Spleen (tissue), 11 donors: Measurements from ENCODE around the gene POLR2B. TPM values are rescaled to one million over a fixed set of nuclear protein-coding genes. Genes with fewer than 3 reads are reported as not detected.

Source experiments
- DNase-seq: peaks from one replicate; pipeline ENCODE4 v3.0.0-alpha.2; 2020
- H3K27ac ChIP-seq, 8 donors: fragments of 200-600 bp; sonication (generic) in 7 of 8; 1 replicate in 4 of 8; 2 replicates in 4 of 8; pipeline versions ENCODE4 v1.5.0 to v1.8.0; 2016 to 2021; ENCODE audit warnings: inconsistent platforms in 4 of 8, mild to moderate bottlenecking in 4 of 8, moderate library complexity in 1 of 8
- H3K27me3 ChIP-seq, 7 donors: fragments of 200-600 bp; sonication (generic) in 6 of 7; replicated peaks in 1 of 7; 1 replicate in 4 of 7; 2 replicates in 3 of 7; pipeline versions ENCODE4 v1.5.0 to v1.8.0; 2016 to 2021; ENCODE audit warnings: inconsistent platforms in 3 of 7, mild to moderate bottlenecking in 1 of 7
- H3K36me3 ChIP-seq, 6 donors: fragments of 200-600 bp; sonication (generic) in 5 of 6; 1 replicate in 4 of 6; 2 replicates in 2 of 6; pipeline versions ENCODE4 v1.5.0 to v1.8.0; 2016 to 2021; ENCODE audit warnings: inconsistent platforms in 2 of 6
- H3K4me1 ChIP-seq, 6 donors: fragments of 200-600 bp; sonication (generic) in 5 of 6; 1 replicate in 3 of 6; 2 replicates in 3 of 6; pipeline versions ENCODE4 v1.5.0 to v1.8.0; 2016 to 2021; ENCODE audit warnings: inconsistent platforms in 3 of 6
- H3K4me3 ChIP-seq, 8 donors: fragments of 200-600 bp; sonication (generic) in 7 of 8; 1 replicate in 4 of 8; 2 replicates in 4 of 8; pipeline versions ENCODE4 v1.5.0 to v1.8.0; 2016 to 2021; ENCODE audit warnings: inconsistent platforms in 4 of 8, mild to moderate bottlenecking in 4 of 8, moderate library complexity in 2 of 8
- H3K9me3 ChIP-seq, 8 donors: fragments of 200-600 bp; sonication (generic) in 7 of 8; 1 replicate in 4 of 8; 2 replicates in 4 of 8; pipeline versions ENCODE4 v1.5.0 to v1.8.0; 2016 to 2021; ENCODE audit warnings: inconsistent platforms in 4 of 8
- POLR2A ChIP-seq, 3 donors: fragments of 450-650 bp; IDR thresholded peaks; one replicate each; pipeline ENCODE4 v1.5.1; 2017; ENCODE audit warnings: antibody characterized with exemption in 3 of 3, mild to moderate bottlenecking in 1 of 3
- POLR2AphosphoS5 ChIP-seq, 3 donors: sonication (generic); formaldehyde crosslinking; IDR thresholded peaks; one replicate each; pipeline ENCODE4 v1.5.1; 2017; ENCODE audit warnings: antibody characterized with exemption in 3 of 3
- WGBS, 5 donors: extraction: QIAGEN DNeasy Blood & Tissue Kit in 3 of 5; methylation state at CpG; one replicate each; pipeline versions ENCODE4 v1.1.5 to v1.1.7; 2013 to 2018; 5-methylcytosine and 5-hydroxymethylcytosine counted together
- intact Hi-C: fragments of 100-400 bp; cut with DNase I; formaldehyde crosslinking; loops from one replicate; pipeline ENCODE4 v1.15.0; 2023; ENCODE audit warnings: low total_unique reads
- polyA plus RNA-seq, 3 donors: library from polyadenylated mRNA; stranded (reverse); fragments of 200-250 nt; gene quantifications; one replicate each; pipeline ENCODE4 v1.2.1, GENCODE V29; 2013
- total RNA-seq, 7 donors: library from RNA; depleted of rRNA in 3 of 7; stranded (reverse); fragments of >200 nt in 3 of 7; fragmentation: NEBNext Ultra II Directional in 4 of 7; extraction: Animal tissue kit (Norgen Biotek cat#: 25700) in 4 of 7; gene quantifications; one replicate each; pipeline versions ENCODE4 v1.1.0 to v1.2.1, GENCODE V29; 2016 to 2021
- TF ChIP-seq, protein P1 (sequence below), 11 experiments: fragments of 200-600 bp in 7 of 11; fragments of 450-650 bp in 4 of 11; sonication (generic) in 4 of 11; IDR thresholded peaks in 8 of 11; conservative IDR thresholded peaks in 3 of 11; 1 replicate in 7 of 11; 2 replicates in 4 of 11; pipeline versions ENCODE4 v1.4.0 to v1.8.0; 2016 to 2021; ENCODE audit warnings: antibody characterized with exemption in 11 of 11, inconsistent platforms in 4 of 11, mild to moderate bottlenecking in 1 of 11
- donor health status: healthy with polysubstance abuse.
- donor health status: DM: no; HTN: no; CAD: no; lungs with moderate emphysema.
- donor health status: DM: no; HTN: no; CAD: no.
- donor health status: Bipolar disorder and iron deficiency.
- donor health status: healthy.
- donor health status: DM: no; HTN: no; CAD: no.
- donor health status: DM: yes; HTN: yes; CAD: no.

Gene POLR2B
- total and polyA plus RNA-seq, 10 donors, result 27.4 to 119 (median 94.4) TPM

DNA sequence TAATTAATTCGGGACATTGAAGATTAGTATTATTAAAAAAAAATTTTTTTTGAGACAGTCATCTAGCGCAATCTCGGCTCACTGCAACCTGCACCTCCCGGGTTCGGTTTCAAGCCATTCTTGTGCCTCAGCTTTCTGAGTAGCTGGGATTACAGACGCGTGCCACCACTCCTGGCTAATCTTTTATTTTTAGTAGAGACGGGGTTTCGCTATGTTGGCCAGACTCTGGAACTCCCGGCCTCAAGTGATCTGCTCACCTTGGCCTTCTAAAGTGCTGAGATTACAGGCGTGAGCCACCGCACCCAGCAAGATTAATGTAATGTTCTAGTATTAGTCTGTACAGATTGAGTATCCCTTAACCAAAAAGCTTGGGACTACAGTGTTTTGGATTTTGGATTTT lies 38.3 kb upstream of the POLR2B start:
- WGBS, 5 donors, result 95 to 98% (median 96%) methylated on average over 12 of the region's 12 CpGs
- H3K27me3 ChIP-seq, result no peaks in the 10 kb centered on the region

DNA sequence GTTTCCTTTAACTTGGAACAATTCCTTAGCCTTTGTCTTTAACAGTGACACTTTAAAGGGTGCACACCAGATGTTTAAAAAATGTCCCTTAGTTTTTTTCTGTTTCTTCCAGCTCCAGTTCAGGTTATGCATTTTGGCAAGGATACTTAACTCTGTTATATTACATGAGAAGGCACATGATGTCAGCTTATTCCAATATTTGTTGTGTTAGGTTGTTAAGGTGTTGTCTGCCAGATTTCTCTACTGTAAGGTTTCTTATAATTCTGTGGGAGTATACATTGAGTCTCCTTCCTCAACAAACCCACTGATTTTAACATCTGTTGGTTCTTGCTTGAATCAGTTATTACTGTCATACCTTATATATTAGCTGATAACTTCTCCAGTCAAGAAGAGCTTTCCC lies 37.7 kb upstream of the POLR2B start:
- Histone ChIP-seq H3K27me3 (no peaks in the 10 kb centered on the region), H3K4me3 (no peak overlapping the region), H3K27ac (no peak overlapping the region), H3K36me3 (peaks cover 0 to 45% (median 13%) of the 10 kb centered on the region in 6 donors), H3K4me1 (no peaks in the 10 kb centered on the region), H3K9me3 (no peaks in the 10 kb centered on the region)
- TF ChIP-seq POLR2A (IDR thresholded peaks at IDR 0.05) (no peak), POLR2AphosphoS5 (IDR thresholded peaks at IDR 0.05) (no peak)
- TF ChIP-seq, protein P1, sequence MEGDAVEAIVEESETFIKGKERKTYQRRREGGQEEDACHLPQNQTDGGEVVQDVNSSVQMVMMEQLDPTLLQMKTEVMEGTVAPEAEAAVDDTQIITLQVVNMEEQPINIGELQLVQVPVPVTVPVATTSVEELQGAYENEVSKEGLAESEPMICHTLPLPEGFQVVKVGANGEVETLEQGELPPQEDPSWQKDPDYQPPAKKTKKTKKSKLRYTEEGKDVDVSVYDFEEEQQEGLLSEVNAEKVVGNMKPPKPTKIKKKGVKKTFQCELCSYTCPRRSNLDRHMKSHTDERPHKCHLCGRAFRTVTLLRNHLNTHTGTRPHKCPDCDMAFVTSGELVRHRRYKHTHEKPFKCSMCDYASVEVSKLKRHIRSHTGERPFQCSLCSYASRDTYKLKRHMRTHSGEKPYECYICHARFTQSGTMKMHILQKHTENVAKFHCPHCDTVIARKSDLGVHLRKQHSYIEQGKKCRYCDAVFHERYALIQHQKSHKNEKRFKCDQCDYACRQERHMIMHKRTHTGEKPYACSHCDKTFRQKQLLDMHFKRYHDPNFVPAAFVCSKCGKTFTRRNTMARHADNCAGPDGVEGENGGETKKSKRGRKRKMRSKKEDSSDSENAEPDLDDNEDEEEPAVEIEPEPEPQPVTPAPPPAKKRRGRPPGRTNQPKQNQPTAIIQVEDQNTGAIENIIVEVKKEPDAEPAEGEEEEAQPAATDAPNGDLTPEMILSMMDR (IDR thresholded peaks at IDR 0.05 in 8 of 11, conservative IDR thresholded peaks at IDR 0.05 in 3 of 11), result no peak
- no peak for DNase-seq
- intact Hi-C loops, result no loop called here

More for the DNA sequence above, 38.3 kb upstream of the POLR2B start:
- peaks cover 0 to 51% (median 13%) of the 10 kb centered on the region in 6 donors for H3K36me3 ChIP-seq
- H3K4me3 ChIP-seq, result no peak overlapping the region
- no peak for DNase-seq
- intact Hi-C loops, result no loop called here
- H3K4me1 ChIP-seq, result no peaks in the 10 kb centered on the region
- H3K9me3 ChIP-seq, result no peaks in the 10 kb centered on the region
- no peak overlapping the region for H3K27ac ChIP-seq
- TF ChIP-seq POLR2AphosphoS5 (IDR thresholded peaks at IDR 0.05) (no peak), POLR2A (IDR thresholded peaks at IDR 0.05) (no peak)
- TF ChIP-seq, protein P1 (IDR thresholded peaks at IDR 0.05 in 8 of 11, conservative IDR thresholded peaks at IDR 0.05 in 3 of 11), result no peak

DNA sequence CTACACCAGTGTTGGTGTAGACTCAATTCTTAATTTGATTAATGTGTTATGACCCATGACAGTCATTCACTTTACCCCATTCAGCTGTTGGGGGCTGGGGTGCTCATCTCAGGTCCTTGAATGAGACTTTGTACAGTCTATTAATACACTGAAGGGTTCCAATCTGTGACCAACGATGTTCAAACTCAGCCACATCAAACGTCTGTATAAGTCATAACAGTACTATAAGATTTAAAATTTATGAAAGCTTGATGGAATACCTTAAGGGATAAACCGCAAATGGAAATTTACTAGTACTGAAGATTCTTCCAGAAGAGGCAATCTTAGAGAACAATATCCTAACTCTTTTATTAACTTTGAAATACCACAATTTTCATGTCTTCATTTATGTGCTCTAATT lies 37.3 kb upstream of the POLR2B start:
- no peak overlapping the region for H3K27ac ChIP-seq
- 64 to 86% (median 78%) methylated on average over 3 of the region's 3 CpGs for WGBS, 5 donors
- intact Hi-C loops, result no loop called here

DNA sequence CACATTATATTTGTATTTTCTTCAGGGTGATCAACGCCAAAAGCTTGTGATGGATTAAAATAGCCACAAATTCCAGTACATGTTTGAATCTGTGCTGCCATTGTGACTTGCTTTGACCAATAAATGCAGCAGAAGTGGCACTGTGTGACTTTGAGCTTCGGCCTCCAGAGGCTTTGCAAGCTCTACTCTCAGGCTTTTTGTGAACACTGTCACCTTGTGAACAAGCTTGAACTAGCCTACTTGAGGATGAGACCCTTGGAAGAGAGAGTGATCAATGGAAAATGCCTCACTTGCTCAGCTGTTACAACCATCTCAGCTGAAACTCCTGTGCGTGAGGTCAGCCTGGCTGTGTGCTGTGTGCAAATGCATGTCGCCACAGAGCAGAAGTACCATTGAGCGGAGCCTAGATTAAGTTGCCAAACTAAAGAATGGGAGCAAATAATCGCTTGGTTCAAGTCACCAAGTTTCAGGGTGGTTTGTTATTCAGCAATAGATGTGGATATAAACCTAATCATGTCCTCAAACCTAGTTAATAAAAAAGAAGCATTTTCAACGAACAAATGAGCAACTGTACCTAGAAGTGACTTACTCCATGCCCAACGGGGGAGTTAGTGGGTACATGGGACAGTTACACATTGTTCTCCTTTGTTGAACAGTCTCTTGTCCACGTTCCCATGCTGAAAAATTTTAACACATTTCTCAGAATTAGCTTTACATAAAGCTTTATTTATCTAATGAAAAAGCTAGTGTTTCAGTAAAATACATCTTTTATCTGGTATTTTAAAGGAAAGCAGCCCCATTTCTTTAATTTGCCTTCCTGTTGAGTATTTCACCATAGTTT lies 24.8 kb upstream of the POLR2B start:
- Histone ChIP-seq H3K4me3 (no peak overlapping the region), H3K27ac (no peak overlapping the region), H3K27me3 (no peaks in the 10 kb centered on the region), H3K36me3 (no peaks in the 10 kb centered on the region), H3K9me3 (no peaks in the 10 kb centered on the region), H3K4me1 (peaks cover 0 to 10% (median 2%) of the 10 kb centered on the region in 6 donors)
- 86 to 95% (median 89%) methylated on average over 9 of the region's 9 CpGs for WGBS, 5 donors
- no peak for DNase-seq
- TF ChIP-seq, protein P1 (IDR thresholded peaks at IDR 0.05 in 8 of 11, conservative IDR thresholded peaks at IDR 0.05 in 3 of 11), result no peak
- TF ChIP-seq POLR2A (IDR thresholded peaks at IDR 0.05) (no peak), POLR2AphosphoS5 (IDR thresholded peaks at IDR 0.05) (no peak)
- intact Hi-C loops, result no loop called here

More for the DNA sequence above, 37.3 kb upstream of the POLR2B start:
- H3K4me1 ChIP-seq, result no peaks in the 10 kb centered on the region
- H3K9me3 ChIP-seq, result no peaks in the 10 kb centered on the region
- H3K4me3 ChIP-seq, result no peak overlapping the region
- peaks cover 0 to 41% (median 13%) of the 10 kb centered on the region in 6 donors for H3K36me3 ChIP-seq
- TF ChIP-seq POLR2AphosphoS5 (IDR thresholded peaks at IDR 0.05), result no peak
- TF ChIP-seq POLR2A (IDR thresholded peaks at IDR 0.05), result no peak
- TF ChIP-seq, protein P1 (IDR thresholded peaks at IDR 0.05 in 8 of 11, conservative IDR thresholded peaks at IDR 0.05 in 3 of 11), result no peak
- no peak for DNase-seq
- no peaks in the 10 kb centered on the region for H3K27me3 ChIP-seq
